KMS-11 (cell line): ENCODE results near the gene TXNIP.

Experiments
- H2AFZ ChIP-seq: fragments of 200-600 bp; sonication (generic); 2 replicates; pipeline ENCODE4 v1.6.1; 2016; ENCODE audit warnings: antibody characterized with exemption, mixed run types, low read depth
- H3K27ac ChIP-seq: fragments of 200-600 bp; sonication (generic); 2 replicates; pipeline ENCODE4 v1.6.1; 2016; ENCODE audit warnings: mild to moderate bottlenecking, mixed run types
- H3K27me3 ChIP-seq: fragments of 200-600 bp; sonication (generic); 2 replicates; pipeline ENCODE4 v1.6.1; 2017; ENCODE audit warnings: mild to moderate bottlenecking, low read depth, mixed run types, moderate library complexity; ENCODE audit not compliant: insufficient read depth
- H3K36me3 ChIP-seq: fragments of 200-600 bp; sonication (generic); 2 replicates; pipeline ENCODE4 v1.6.1; 2017; ENCODE audit warnings: mild to moderate bottlenecking, mixed run types; ENCODE audit not compliant: insufficient read depth
- H3K4me1 ChIP-seq: fragments of 200-600 bp; sonication (generic); 2 replicates; pipeline ENCODE4 v1.6.1; 2016; ENCODE audit warnings: mild to moderate bottlenecking, low read depth, mixed run types; ENCODE audit not compliant: poor library complexity, severe bottlenecking
- H3K4me2 ChIP-seq: fragments of 200-600 bp; sonication (generic); 2 replicates; pipeline ENCODE4 v1.7.0; 2016; ENCODE audit warnings: mild to moderate bottlenecking, mixed run types
- H3K4me3 ChIP-seq: fragments of 200-600 bp; sonication (generic); IDR thresholded peaks from 2 replicates; pipeline ENCODE4 v1.6.1; 2017; ENCODE audit warnings: low read depth, low read length, mixed read lengths; ENCODE audit not compliant: insufficient read depth
- H3K79me2 ChIP-seq: fragments of 200-600 bp; sonication (generic); 2 replicates; pipeline ENCODE4 v1.6.1; 2016; ENCODE audit warnings: low read depth, mixed run types; ENCODE audit not compliant: insufficient read depth
- H3K9ac ChIP-seq: fragments of 200-600 bp; sonication (generic); 2 replicates; pipeline ENCODE4 v1.6.1; 2016; ENCODE audit warnings: mild to moderate bottlenecking, mixed run types
- H4K20me1 ChIP-seq: fragments of 200-600 bp; sonication (generic); 2 replicates; pipeline ENCODE4 v1.6.1; 2016; ENCODE audit warnings: mild to moderate bottlenecking, mixed run types; ENCODE audit not compliant: insufficient read depth
- TF ChIP-seq, protein P1 (sequence below): fragments of 200-600 bp; sonication (generic); conservative IDR thresholded peaks from 2 replicates; pipeline ENCODE4 v1.6.1; 2017; ENCODE audit warnings: low read depth, mild to moderate bottlenecking, antibody characterized with exemption, low read length, moderate library complexity, mixed read lengths

The TXNIP gene

DNA sequence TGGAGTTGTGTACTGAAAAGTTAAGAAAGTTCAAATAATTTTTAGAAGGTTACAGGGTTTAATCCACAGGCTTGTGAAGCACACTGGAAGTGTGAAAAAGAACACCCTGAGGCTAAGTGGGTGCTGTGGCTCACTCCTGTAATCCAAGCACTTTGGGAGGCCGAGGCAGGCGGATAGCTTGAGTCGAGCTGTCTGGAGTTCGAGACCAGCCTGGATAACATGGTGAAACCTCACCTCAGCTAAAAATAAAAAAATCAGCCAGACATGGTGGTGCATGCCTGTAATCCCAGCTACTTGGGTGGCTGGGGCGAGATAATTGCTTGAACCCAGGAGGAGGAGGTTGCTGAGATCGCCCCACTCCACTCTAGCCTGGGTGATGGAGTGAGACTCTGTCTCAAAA lies 9.8 kb downstream of the TXNIP start:
- peaks cover 19% of the 10 kb centered on the region for H3K4me1 ChIP-seq
- TF ChIP-seq, protein P1, sequence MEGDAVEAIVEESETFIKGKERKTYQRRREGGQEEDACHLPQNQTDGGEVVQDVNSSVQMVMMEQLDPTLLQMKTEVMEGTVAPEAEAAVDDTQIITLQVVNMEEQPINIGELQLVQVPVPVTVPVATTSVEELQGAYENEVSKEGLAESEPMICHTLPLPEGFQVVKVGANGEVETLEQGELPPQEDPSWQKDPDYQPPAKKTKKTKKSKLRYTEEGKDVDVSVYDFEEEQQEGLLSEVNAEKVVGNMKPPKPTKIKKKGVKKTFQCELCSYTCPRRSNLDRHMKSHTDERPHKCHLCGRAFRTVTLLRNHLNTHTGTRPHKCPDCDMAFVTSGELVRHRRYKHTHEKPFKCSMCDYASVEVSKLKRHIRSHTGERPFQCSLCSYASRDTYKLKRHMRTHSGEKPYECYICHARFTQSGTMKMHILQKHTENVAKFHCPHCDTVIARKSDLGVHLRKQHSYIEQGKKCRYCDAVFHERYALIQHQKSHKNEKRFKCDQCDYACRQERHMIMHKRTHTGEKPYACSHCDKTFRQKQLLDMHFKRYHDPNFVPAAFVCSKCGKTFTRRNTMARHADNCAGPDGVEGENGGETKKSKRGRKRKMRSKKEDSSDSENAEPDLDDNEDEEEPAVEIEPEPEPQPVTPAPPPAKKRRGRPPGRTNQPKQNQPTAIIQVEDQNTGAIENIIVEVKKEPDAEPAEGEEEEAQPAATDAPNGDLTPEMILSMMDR = no peak
- no peak overlapping the region for H3K4me2 ChIP-seq

DNA sequence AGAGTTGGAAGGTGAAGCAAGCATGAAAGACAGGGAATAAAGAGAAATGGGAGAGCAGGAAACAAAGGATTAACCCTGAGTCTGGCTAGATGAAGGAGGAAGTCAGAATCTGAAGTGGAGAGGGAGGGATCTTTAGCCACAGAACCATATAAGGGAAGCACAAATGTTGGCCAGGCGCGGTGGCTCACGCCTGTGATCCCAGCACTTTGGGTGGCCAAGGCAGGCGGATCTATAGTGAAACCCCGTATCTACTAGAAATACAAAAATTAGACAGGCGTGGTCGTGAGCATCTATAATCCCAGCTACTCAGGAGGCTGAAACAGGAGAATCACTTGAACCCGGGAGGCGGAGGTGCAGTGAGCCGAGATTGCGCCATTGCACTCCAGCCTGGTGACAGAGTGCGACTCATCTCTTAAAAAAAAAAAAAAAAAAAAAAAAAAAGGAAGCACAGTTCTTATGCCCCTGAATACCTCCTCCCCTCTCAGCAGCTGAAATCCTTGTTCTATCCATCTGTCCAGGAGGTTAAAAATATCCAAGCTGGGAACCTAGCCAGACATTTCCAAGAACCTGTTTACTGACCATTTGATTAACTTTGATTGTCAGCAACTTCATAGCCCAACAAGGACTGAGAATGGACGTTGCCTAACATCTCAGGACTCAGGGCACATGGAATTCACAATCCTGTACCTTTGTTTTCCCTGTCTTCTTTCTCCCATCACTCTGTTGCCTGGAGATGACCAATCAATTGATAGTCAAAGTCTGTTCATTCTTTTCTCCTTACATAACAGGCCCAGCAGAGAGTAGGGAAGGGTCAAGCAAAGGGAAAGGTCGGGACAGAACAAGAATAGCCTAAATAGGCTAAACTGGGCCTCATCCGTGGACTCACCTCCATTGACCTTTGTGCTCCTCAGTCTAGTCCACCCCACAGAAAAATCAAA lies 10.6 kb downstream of the TXNIP start:
- Histone ChIP-seq H4K20me1 (no peaks in the 10 kb centered on the region), H3K79me2 (no peaks in the 10 kb centered on the region), H3K9ac (no peak overlapping the region), H3K4me3 (no peak overlapping the region), H2AFZ (no peak overlapping the region), H3K27ac (no peak overlapping the region), H3K36me3 (no peaks in the 10 kb centered on the region), H3K4me2 (no peak overlapping the region), H3K4me1 (peaks cover 25% of the 10 kb centered on the region), H3K27me3 (no peaks in the 10 kb centered on the region)
- TF ChIP-seq, protein P1 = no peak

More for the DNA sequence above, 9.8 kb downstream of the TXNIP start:
- Histone ChIP-seq H3K27ac (no peak overlapping the region), H3K27me3 (no peaks in the 10 kb centered on the region), H3K4me3 (no peak overlapping the region), H2AFZ (no peak overlapping the region), H3K79me2 (no peaks in the 10 kb centered on the region), H3K9ac (no peak overlapping the region), H3K36me3 (no peaks in the 10 kb centered on the region), H4K20me1 (no peaks in the 10 kb centered on the region)

DNA sequence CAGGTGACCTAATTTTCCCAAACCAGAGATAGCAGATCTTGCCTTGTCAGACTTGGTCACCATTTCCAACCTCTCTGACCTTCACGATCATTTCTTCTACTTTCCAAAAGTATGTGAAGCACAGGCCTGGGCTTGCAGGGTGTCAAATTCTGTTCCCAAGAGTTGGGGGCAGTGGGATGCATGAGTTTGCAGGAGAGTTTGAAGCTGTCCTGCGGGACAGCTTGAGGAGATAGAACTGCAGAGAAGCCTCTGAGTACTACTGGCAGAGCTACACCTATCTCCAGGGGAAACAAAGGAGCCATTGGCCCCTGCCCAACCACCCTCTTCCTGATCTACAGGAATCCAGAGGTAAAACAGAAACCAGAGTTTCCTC lies 11.3 kb downstream of the TXNIP start:
- no peak overlapping the region for H3K27ac ChIP-seq
- H3K4me3 ChIP-seq = no peak overlapping the region
- TF ChIP-seq, protein P1 = no peak
- H3K9ac ChIP-seq = no peak overlapping the region
- H3K4me1 ChIP-seq = peaks cover 31% of the 10 kb centered on the region
- H3K36me3 ChIP-seq = no peaks in the 10 kb centered on the region
- H3K27me3 ChIP-seq = no peaks in the 10 kb centered on the region
- no peaks in the 10 kb centered on the region for H4K20me1 ChIP-seq
- no peak overlapping the region for H3K4me2 ChIP-seq
- H2AFZ ChIP-seq = no peak overlapping the region
- H3K79me2 ChIP-seq = no peaks in the 10 kb centered on the region

DNA sequence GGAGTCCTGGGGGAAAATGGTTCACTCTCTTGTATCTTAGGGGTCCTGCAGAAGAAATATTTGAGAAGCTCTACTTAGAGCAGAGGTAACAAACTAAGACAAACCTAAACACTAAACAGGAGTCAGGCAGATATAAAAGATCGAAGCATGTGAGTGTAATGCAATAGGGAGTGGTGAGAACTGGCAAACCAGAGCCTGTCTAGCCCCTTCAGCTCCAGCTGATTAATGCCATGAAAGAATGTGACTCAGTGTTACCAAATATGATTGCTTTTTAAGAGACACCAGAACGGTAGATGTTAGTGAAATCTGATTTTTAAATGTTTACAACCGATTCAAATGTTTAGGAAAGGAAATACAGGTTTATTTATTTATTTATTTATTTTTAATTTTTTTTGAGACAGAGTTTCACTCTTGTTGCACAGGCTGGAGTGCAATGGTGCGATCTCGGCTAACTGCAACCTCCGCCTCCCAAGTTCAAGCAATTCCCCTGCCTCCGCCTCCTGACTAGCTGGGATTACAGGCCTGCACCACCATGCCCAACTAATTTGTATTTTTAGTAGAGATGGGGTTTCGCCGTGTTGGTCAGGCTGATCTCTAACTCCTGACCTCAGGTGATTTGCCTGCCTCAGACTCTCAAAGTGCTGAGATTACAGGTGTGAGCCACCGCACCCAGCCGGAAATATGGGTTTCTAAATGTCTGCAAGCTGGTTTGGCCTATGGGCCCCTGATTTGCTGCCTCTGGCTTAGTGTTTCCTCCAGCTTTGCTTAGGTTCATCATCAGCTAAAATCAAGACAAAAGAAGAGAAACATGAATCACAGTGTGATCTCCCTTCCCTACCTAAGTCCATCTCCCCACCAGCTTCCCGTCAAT lies 12.2 kb downstream of the TXNIP start:
- no peaks in the 10 kb centered on the region for H4K20me1 ChIP-seq
- H3K4me3 ChIP-seq = no peak overlapping the region
- no peak overlapping the region for H3K27ac ChIP-seq
- no peaks in the 10 kb centered on the region for H3K27me3 ChIP-seq
- H3K4me2 ChIP-seq = no peak overlapping the region
- H3K79me2 ChIP-seq = no peaks in the 10 kb centered on the region
- H3K4me1 ChIP-seq = peaks cover 40% of the 10 kb centered on the region
- H2AFZ ChIP-seq = no peak overlapping the region
- no peaks in the 10 kb centered on the region for H3K36me3 ChIP-seq
- TF ChIP-seq, protein P1 = no peak
- no peak overlapping the region for H3K9ac ChIP-seq
